GM18505 (cell line): ENCODE measurements around the gene REC114.
"Not testable (repeated sequence)": the region's sequence is repeated elsewhere in the genome, so short reads cannot be mapped to it uniquely, and the experiment has no call there.

Experiments used
- ATAC-seq: cut with Tn5 transposase; IDR thresholded peaks from one replicate; pipeline ENCODE4 v1.9.1; 2021; ENCODE audit not compliant: unreplicated experiment
- POLR2A ChIP-seq: IDR thresholded peaks from 4 replicates; pipeline ENCODE4 v1.6.1; 2011; ENCODE audit warnings: borderline replicate concordance; ENCODE audit not compliant: insufficient read depth, insufficient read length; ENCODE audit errors: extremely low read depth

Gene REC114

DNA sequence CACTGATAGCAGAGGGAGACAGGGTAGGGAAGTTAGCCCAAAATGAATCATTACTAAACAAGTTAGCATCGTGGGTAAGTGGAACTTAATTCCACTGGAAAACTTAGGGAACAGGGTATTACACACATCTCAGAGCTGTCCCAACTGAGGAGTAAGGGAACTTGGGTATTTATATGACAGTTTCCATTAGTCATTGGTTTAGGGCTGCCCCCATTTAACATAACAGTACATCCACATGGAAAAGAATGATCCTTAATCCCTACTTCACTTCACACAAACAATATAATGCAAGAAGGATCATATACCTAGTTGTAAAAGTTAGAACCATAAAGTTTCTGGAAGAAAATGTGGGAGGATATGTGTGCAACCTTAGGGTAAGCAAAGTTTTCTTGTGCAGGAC, 4.3 kb upstream of the REC114 start:
- TF ChIP-seq POLR2A, result no peak
- ATAC-seq, result no peak

DNA sequence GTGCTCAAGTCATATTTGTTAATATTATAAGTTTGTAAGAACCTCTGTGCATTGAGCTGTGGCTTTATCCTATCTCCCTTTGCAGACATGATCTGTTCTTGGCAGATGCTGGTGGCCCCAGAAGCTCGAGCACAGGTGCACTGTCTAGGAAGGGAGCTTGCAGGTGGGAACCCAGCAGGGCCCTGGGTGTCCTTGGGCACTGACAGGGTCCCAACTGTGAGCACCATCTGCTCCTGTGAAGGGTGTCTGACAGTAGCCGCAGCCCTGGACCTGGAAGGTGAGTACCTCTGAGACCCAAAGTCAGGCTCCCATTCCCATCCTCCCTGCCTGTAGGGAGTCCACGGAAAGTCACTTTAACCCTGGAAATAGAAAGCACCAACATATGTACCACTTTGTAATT, 2.4 kb upstream of the REC114 start:
- ATAC-seq, result no peak

GRCh38 chr15:73442421-73442820, 543 bp upstream of the REC114 start:
- no peak for ATAC-seq
- no peak for TF ChIP-seq POLR2A

More for the DNA sequence above, 2.4 kb upstream of the REC114 start:
- no peak for TF ChIP-seq POLR2A

DNA sequence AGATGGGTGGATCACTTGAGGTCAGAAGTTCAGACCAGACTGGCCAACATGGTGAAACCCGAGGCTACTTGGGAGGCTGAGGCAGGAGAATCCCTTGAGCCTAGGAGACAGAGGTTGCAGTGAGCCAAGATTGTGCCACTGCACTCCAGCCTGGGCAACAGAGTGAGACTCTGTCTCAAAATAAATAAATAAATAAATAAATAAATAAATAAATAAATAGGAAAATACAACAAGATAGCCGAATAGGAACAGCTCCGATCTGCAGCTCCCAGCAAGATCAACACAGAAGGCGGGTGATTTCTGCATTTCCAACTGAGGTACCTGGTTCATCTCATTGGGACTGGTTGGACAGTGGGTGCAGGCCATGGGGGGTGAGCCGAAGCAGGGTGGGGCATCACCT, 4.5 kb downstream of the REC114 start:
- ATAC-seq, result not testable (repeated sequence)

GRCh38 chr15:73448158-73448758, 5.3 kb downstream of the REC114 start:
- not testable (repeated sequence) for ATAC-seq

GRCh38 chr15:73449980-73450379, 7.0 kb downstream of the REC114 start:
- not testable (repeated sequence) for ATAC-seq

GRCh38 chr15:73454096-73454495, 11.1 kb downstream of the REC114 start:
- no peak for ATAC-seq
- TF ChIP-seq POLR2A, result no peak

GRCh38 chr15:73455876-73456275, 12.9 kb downstream of the REC114 start:
- TF ChIP-seq POLR2A, result no peak
- no peak for ATAC-seq

DNA sequence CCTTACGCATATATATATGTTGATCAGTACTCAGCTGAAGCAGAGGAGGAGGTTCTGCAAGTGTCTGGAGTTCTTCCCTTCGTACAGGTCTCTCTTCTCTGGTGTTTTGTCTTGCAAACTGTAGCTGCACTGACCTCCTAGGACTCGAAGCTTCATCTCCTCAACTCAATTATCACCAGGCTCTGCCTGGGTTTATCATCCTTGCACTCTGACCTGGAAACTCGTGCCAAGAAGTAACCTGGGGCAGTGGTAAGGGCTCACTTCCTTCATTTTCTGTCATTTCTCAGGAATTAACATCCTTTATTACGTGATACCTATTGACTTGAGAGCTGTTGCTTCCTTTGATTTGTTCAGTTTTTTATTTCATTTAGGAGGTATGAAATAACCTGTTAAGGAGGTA, 14.4 kb downstream of the REC114 start:
- no peak for TF ChIP-seq POLR2A
- ATAC-seq, result no peak

GRCh38 chr15:73460662-73461061, 17.7 kb downstream of the REC114 start:
- ATAC-seq, result no peak
- TF ChIP-seq POLR2A, result no peak

DNA sequence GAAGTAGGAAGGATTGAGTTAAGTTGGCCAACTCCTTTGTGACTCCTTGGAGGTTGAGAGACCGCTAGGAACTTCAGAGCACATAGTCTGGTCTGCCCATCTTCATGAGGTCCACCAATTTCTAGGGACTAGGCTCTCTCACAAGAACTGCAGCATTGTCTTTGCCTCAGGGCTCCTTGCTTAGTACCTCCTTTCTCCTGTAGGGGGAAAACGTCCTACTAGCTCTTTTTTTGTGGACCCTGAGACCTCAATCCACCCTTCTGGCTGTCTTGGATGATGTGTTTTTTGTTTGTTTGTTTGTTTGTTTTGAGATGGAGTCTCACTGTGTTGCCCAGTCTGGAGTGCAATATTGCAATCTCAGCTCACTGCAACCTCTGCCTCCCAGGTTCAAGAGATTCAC, 21.6 kb downstream of the REC114 start:
- TF ChIP-seq POLR2A, result no peak
- no peak for ATAC-seq

DNA sequence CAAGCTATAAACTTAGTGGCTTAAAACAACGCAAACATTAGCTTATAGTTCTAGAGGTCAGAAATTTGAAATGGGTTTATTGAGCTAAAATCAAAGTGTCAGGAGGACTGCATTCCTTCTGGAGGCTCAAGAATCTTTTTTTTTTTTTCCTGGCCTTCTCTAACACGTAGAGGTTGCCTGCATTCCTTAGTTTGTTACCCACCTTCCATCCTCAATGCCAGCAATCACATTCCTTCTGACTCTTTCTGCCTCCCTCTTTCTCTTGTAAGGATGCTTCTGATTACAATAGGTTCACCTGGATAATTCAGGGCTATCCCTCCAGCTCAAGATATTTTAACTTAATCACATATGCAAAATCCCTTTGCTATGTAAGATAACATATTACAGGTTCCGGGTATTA, 24.8 kb downstream of the REC114 start:
- no peak for TF ChIP-seq POLR2A
- ATAC-seq, result no peak

- no peak for ATAC-seq
- no peak for TF ChIP-seq POLR2A
These were observed 31.8 kb downstream of the REC114 start for GRCh38 chr15:73474785-73475184.

DNA sequence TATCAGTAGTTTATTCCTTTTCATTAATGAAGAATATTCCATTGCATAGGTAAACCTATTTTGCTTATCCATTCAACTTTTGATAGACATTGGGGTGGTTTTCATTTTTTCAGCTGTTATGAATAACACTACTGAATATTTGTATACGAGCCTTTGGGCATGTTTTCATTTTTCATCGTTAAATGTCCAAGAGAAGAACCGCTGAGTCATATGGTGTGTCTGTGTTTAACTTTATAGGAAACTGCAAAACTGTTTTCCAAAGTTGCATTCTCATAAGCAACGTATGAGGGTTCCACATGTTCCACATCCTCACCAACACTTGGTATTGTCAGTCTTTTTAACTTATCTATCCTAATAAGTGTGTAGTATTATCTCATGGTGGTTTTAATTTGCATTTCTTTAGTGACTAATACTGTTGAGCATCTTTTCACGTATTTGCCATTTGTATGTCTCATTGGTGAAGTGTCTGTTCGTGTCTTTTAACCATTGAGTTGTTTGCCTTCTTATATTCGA, 33.8 kb downstream of the REC114 start:
- ATAC-seq, result no peak
- no peak for TF ChIP-seq POLR2A

- no peak for TF ChIP-seq POLR2A
- ATAC-seq, result no peak
These were observed 37.1 kb downstream of the REC114 start for GRCh38 chr15:73480050-73480449.
